A204.1 (cell line): ENCODE measurements around the gene CLEC18C.
"Not testable (repeated sequence)": the region's sequence is repeated elsewhere in the genome, so short reads cannot be mapped to it uniquely, and the experiment has no call there.

Experiments
- FAIRE-seq: peaks from 2 replicates; lab custom pipeline; 2012; peaks lifted over from hg19 to GRCh38; lab: Jason Lieb, UNC

The CLEC18C gene

DNA sequence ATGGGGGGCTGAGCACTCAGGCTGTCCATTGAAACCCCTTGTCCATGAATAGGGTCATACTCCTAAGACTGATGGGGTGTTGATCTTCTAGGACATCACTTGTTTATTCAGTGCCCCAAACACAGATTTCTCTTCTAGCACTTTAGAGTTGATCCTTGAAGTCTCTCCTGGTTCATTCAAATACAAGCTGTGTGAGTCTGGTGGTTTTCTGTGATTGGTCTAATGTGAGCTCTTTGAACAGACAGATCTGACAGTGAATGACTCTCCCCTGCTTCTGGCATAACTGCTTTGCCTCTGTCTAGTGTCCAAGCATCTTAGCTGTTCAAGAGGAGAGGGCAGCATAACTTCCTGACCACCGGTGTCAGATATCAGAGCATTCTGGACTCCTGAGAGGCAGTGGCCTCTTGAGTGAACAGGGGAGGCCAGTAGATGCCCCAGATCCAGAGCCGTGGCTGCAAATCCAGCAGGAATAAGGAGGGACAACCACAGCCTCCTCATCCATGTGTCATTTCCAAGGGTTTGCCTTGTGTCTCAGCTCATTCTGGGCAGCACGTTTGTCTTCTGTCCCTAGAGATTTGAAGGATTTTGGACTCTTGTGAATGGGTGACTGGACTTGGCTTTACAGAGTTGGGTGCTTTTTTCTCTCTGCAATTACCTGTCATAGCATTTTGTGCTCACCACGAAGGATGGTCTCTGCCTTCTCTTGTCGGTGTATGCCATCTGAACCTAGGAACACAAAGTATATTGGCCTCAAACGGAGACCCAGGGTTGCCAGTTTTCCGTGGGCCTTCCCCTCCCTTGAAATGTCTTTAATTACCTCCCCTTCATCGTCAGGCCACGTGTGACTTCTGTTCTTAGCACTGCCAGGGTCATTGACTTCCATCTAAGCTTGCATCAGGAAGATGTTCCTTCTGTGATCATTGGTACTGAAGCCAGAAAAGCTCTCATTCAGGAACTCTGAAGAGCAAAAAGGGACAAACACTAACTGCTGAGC lies 13.9 kb upstream of the CLEC18C start:
- FAIRE-seq, result no peak

DNA sequence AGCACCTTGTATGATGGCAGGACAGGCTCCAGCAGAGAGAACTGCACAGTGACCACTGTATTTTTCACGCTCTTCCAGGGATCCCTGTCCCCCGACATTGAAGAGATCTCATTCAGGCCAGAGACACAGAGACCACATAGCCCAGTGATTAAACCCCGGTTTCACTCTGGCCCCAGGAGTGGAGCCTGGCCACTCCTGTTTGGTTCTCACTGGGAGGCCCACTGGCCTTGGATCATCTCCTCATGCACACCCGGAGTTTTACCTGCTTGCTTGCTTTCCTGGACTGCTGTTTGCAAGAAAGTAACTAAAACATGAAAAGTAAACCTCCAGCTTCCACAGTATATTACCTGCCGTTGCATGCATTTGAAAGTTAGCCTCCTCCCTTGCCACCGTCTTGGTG lies 13.2 kb upstream of the CLEC18C start:
- FAIRE-seq, result no peak

DNA sequence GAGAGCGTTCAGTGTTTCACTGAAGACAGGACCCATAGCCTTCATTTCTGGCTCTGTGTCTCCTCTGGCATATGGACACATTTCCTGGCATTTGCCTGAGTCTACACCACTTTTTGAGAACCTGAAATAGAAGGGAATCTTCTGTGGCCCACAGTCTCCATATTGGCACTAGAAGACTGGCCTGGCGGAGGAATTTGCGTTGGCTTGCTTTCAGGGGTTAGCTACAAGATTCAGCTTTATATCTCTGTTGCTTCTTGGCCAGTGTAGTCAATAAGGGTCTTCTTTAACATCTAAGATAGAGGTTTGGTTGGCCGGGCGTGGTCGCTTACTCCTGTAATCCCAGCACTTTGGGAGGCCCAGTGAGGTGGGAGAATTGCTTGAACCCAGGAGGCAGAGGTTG lies 12.8 kb upstream of the CLEC18C start:
- FAIRE-seq, result no peak

DNA sequence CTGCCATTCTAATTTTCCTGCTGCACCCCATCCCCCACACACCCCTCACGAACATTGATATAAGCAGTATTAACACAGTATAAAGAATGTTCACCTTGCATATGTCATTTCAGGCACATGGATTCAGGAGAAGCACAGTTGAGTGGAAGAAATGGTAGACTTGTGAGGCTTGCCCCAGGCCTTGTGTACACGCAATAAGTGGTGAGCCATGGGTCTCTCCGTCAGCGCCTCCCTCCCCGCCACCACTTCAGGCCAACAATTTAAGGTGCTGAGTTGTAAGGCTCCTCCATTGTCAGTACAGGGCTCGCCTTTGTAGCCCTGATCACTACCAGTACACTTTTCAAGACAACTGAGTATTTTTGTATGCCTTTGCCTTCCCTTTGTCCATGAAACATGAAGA lies 12.2 kb upstream of the CLEC18C start:
- no peak for FAIRE-seq

DNA sequence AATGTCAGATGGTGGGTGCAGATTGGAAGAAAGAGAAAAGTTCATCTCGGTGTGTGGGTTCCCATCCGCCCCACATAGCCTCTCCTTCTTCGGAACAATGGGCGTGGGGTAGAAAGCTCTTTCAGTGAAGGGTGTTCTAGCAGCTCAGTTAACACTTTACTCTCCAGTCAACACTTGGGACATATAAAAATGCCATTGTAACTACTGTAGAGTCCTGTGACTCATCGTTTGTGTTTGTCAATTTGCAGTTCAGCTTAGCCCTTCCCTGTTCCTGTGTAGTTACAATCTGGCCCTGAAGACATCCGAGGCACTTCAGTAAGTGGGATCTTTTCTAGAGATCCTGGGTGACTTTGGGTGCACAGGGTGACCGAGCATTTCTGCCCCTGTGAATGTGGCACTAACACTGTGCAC lies 11.5 kb upstream of the CLEC18C start:
- no peak for FAIRE-seq

DNA sequence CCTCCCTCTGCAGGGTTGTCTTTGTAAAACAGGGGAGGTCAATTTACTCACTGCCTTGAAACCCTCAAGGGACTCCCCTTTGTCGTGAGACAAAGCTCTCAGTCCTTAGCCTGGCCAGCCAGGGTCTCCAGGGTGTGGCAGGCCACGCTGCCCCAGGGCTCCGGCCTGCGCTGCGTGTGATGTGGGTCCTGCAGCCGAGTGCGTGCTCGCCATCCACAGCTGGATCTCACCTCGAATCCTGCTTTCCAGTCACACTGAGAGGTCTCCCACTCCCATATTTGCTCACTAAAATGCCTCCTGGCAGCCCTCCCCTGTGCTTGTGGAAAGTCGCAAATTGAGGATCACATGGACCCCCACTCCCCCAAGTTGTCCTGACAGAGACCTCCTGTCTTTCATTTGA lies 10.0 kb upstream of the CLEC18C start:
- no peak for FAIRE-seq

DNA sequence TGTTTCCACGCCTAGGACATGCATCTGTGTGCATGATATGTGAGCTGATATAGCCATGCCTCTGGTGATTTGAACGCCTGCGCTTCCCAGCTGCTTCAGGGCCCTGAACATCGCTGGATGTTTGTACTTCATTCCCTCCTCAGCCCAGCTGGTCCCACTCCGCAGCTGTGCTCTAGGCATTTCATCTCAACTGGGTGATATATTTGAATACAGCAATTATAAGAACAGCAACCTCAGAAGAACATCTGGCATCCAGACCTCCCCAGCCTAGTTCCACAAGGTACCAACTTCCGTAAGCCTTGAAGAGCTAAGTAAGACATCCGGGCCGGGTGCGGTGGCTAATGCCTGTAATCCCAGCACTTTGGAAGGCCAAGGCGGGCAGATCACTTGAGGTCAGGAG lies 6.9 kb upstream of the CLEC18C start:
- FAIRE-seq, result not testable (repeated sequence)

DNA sequence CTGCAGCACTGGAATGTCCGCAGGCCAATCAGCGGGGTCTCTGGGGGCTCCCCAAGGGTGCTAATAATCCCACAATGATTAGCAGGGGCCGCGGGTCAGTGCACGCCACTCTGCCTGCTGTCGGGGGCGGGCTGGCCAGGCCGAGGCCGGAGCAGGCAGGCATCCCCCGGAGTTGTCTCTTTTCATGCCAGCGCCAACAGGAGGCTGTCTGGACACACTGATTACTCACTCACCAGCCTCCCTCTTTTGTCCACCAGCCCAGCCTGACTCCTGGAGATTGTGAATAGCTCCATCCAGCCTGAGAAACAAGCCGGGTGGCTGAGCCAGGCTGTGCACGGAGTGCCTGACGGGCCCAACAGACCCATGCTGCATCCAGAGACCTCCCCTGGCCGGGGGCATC lies 329 bp downstream of the CLEC18C start:
- not testable (repeated sequence) for FAIRE-seq

DNA sequence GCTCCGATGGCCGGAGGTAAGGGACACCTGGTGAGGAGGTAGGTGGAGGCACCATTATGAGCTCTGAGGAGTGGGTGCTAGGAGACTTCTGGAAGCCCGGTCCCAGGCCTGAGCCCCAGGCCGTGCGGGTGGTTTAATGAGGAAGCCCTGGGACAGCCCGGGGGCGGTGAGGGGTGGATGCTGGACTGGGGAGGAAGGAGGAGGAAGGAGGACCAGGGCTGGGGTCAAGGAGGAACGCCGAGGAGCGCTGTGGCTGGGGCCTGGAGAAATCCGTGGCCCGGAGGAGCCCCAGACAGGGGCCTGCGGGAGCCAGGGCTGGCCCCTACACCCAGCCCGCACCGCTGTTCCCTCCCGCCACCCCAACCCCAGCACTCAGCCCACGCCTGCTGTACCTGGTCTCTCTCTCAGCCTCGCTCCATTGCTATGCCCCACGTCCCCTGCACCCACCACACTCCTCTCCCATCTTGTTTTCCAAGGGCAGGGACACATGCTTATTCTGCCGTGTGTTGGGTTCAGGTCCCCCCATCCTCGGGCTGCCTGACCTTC lies 873 bp downstream of the CLEC18C start:
- FAIRE-seq, result not testable (repeated sequence)

DNA sequence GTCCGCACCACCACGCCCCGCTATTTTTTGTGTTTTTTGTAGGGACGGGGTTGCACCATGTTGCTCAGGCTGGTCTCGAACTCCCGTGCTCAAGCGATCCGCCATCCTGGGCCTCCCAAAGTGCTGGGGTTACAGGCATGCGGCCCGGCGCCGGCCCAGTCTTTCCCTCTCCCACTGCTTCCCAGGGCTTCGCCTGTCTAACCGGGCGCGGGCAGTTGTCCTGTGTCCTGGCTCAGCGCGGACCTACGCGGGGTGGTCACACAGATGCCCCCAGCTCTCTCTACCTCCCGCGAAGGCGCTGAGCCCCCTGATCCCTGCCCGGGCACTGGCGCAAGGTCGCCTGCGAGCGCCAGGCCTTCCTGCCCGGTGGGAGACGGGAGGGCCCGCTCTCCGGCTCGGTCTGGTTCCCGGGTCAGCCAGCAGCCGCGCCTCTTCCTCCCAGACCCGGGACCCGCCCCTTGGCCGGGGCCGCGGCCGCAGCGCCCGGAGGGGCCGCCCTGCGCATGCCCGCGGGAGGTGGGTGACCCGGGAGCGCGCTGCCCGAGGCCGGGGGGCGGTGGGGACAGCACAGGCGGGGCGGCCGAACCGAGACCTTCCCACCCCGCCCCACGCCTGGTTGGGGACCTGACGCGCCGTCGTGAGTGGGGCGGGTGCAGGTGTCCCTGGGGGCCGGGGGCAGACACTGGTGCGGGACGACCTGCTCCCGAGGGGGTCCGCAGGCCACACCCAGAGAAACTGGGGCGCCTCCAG lies 14.4 kb downstream of the CLEC18C start:
- not testable (repeated sequence) for FAIRE-seq

DNA sequence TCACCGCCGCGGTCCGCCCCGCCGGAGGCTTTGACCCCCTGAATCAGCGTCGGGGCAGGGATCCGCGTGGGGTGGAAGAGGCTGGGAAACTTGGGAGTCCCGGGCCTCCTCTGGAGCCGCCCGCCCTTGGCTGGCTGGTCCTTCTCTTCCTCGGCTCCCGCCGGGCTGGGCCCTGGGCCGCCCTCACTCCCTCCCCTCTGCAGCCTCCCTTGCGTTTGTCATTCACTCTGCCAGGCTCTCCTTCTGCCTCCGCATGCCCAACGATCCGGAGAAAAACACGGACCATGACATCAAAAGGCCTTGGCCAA lies 15.0 kb downstream of the CLEC18C start:
- not testable (repeated sequence) for FAIRE-seq

DNA sequence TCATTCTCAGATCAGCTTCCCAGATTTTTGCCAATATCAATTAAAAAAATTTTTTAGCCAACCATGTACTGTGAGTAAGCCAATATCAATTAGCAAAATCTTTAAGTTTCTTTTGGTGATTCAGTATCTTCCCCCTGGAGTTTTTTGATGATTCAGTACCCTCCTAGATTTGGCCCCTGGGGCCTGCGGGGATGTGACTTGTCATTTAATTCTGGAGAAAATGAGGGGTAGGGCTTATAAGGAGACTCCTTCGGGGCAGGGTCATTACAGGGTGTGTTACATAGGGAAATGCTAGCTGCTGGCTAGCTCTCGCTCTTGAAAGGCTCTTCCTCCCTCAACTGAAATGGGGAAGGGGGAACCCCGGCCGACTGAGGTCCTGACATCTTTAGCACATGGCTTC lies 17.0 kb downstream of the CLEC18C start:
- not testable (repeated sequence) for FAIRE-seq

DNA sequence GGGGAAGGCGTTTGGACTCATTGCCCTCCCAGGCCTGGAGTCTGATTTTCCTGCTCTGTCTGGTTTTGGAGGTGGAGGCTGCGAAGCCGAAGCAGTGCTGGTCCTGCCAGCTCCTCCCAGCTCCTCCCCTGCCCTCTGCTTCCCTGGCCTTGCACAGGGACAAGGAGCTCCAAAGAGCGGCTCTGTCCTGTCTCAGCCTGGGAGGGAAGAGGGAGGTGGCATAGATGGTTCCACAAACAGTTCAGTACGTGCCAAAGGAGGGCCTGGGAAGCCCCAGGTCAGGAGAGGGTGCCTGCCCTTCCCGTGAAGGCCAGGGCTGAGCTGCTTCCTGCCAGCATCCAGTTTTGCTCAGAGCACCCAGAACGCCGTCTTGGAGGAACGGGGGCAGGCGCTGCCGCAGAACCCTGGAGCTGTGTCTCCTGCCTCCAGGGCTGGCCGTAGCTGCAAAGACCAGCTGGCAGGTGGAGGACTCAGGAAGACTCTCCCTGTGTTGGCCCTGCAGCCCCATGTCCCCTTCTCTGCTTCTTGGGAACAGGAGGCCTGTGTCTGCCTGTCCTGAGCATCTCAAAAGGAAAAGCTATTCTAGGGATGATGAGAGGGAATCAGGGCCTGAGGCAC lies 23.2 kb downstream of the CLEC18C start:
- FAIRE-seq, result not testable (repeated sequence)

DNA sequence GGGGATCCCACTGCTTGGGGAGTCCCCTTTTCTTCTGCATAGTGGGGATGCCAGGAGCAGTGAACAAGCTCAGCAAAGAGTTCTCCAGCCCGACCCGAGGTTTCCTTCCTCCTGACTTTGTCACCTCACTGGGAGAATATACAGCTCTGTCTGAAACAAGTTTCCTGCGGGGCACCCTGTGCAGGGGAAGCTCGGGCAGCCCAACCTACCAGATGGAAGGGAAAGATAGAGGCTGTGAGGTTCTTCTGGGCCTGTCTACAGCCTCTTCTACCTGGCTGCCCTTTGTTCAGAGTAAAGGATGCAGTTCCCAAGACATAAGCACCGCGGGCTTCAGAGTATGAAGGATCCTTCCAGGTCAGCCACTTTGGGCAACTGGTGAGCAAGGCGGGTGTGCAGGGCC lies 24.0 kb downstream of the CLEC18C start:
- not testable (repeated sequence) for FAIRE-seq

DNA sequence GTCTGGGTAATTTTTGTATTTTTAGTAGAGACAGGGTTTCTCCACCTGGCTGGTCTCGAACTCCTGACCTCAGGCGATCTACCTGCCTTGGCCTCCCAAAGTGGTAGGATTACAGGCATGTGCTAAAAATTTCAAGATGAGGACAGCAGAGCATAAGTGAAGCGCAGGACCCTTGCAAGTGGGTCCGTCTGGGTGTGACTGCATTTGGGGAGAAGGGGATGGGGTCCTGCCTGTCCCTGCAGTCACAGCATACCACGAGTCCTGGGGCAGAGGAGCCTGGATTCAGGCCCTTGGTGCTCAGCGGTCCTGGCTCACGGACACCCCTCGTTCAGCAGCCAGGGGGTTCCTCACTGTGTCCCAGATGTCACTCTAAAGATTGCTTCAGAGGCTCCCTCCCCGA lies 24.6 kb downstream of the CLEC18C start:
- FAIRE-seq, result not testable (repeated sequence)

DNA sequence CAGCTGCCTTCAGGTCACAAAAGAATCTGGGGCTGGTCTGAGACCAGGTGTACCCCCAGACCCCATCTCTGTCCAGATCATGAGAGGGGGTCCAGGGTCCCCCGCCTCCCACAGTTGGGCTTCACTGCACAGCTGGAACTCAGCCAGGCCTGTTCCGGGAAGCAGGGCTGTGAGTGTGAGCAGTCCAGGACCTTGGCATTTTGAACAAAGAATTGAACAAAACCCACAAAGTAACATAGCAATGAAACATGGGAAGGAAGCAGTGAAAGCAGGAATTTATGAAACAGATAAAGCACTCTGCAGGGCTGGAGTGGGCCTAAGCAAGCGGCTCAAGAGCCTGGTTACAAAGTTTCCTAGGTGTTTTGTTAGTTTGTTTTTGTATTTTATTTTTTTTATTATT lies 25.1 kb downstream of the CLEC18C start:
- FAIRE-seq, result not testable (repeated sequence)

DNA sequence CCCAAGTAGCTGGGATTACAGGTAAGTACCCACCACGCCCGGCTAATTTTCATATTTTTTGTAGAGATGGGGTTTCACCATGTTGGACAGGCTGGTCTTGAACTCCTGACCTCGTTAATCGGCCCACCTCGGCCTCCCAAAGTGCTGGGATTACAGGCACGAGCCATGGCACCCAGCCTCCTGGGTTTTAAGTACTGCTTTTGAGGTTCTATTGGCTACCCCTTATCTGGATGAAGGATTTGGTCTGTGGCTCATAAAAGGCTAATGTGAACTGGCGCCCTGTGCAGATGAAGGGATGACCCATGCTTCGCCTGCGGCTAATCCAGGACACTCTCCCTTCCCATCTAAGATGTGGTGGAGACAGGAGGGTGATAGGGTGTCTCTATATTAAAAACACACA lies 25.6 kb downstream of the CLEC18C start:
- FAIRE-seq, result not testable (repeated sequence)

DNA sequence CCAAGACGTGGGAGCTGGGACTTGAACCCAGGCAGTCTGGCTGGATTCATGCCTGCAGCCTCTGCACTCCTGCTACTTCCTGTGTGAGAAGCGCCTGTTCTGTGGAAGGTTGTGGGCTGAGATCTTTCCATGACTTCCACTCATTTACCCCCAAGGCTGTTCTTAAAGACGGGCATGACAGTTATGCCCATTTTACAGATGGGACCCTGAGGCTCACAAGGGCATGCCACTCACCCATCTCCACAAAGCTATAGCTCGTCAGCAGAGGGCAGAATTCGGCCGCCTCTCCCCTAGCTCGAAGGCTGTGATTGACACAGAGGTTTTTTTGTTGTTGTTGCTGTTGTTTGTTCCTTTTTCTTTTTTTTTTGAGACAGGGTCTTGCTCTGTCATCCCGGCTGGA lies 26.5 kb downstream of the CLEC18C start:
- FAIRE-seq, result not testable (repeated sequence)

DNA sequence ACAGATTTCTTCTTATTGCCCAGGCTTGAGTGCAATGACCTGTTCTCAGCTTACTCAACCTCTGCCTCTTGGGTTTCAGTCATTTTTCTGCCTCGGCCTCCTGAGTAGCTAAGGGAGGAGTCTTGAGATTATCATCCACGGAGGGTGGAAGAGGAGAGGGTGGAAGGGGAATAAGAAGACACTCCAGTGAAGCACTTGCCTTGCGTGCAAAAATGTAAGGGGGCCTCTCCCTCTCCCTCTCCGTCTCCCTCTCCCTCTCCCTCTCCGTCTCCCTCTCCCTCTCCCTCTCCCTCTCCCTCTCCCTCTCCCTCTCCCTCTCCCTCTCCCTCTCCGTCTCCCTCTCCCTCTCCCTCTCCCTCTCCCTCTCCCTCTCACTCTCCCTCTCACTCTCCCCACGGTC lies 29.9 kb downstream of the CLEC18C start:
- not testable (repeated sequence) for FAIRE-seq

DNA sequence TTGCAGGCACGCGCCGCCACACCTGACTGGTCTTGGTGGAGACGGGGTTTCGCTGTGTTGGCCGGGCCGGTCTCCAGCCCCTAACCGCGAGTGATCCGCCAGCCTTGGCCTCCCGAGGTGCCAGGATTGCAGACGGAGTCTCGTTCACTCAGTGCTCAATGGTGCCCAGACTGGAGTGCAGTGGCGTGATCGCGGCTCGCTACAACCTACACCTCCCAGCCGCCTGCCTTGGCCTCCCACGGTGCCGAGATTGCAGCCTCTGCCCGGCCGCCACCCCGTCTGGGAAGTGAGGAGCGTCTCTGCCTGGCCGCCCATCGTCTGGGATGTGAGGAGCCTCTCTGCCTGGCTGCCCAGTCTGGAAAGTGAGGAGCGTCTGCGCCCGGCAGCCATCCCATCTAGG lies 30.4 kb downstream of the CLEC18C start:
- FAIRE-seq, result not testable (repeated sequence)

DNA sequence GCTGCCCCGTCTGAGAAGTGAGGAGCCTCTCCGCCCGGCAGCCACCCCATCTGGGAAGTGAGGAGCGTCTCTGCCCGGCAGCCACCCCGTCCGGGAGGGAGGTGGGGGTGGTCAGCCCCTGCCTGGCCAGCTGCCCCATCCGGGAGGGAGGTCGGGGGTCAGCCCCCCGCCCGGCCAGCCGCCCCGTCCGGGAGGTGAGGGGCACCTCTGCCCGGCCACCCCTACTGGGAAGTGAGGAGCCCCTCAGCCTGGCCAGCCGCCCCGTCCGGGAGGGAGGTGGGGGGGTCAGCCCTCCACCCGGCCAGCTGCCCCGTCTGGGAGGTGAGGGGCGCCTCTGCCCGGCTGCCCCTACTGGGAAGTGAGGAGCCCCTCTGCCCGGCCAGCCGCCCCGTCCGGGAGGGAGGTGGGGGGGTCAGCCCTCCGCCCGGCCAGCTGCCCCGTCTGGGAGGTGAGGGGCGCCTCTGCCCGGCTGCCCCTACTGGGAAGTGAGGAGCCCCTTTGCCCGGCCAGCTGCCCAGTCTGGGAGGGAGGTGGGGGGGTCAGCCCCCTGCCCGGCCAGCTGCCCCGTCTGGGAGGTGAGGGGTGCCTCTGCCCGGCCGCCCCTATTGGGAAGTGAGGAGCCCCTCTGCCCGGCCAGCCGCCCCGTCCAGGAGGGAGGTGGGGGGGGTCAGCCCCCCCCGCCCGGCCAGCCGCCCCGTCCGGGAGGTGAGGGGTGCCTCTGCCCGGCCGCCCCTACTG lies 31.2 kb downstream of the CLEC18C start:
- not testable (repeated sequence) for FAIRE-seq

DNA sequence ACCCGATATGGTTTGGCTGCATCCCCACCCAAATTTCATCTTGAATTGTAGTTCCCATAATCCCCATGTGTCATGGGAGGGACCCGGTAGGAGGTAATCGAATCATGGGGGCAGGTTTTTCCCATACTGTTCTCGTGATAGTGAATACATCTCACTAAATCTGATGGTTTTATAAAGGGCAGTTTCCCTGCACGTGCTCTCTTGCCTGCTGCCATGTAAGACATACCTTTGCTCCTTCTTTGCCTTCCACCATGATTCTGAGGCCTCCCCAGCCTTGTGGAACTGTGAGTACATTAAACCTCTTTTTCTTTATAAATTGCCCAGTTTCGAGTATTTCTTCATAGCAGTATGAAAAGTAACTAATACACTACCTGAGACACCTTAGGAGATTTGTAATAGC lies 32.8 kb downstream of the CLEC18C start:
- FAIRE-seq, result not testable (repeated sequence)
